Activated CD4-positive, alpha-beta T cell treated with anti-CD3 and anti-CD28 coated beads for 4 hours (primary cell): ENCODE data around the gene FGF8.

Experiments
- DNase-seq, 2 donors: peaks; one replicate each; pipeline ENCODE4 v3.0.0-alpha.2; 2020

FGF8 gene

GRCh38 chr10:101767966-101768790, 7.7 kb downstream of the FGF8 start:
- DNase-seq, result no peak

DNA sequence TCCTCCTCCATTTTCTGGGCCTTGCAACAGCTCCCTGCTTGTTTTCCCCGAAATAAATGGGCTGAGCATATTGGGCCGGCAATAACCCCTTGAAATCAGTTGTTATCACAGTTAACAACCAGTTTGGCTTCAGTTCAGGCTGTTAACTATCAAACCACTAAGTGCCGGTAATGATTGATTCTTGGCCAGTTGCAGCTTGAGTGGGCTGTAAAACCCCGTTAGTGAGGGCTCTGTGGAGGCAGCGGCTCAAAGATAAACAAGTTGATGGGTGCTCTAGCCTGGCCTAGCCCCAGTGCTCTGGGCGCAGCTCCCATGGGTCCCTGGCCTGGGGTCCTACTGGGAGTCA, 8.3 kb downstream of the FGF8 start:
- DNase-seq, result no peak

DNA sequence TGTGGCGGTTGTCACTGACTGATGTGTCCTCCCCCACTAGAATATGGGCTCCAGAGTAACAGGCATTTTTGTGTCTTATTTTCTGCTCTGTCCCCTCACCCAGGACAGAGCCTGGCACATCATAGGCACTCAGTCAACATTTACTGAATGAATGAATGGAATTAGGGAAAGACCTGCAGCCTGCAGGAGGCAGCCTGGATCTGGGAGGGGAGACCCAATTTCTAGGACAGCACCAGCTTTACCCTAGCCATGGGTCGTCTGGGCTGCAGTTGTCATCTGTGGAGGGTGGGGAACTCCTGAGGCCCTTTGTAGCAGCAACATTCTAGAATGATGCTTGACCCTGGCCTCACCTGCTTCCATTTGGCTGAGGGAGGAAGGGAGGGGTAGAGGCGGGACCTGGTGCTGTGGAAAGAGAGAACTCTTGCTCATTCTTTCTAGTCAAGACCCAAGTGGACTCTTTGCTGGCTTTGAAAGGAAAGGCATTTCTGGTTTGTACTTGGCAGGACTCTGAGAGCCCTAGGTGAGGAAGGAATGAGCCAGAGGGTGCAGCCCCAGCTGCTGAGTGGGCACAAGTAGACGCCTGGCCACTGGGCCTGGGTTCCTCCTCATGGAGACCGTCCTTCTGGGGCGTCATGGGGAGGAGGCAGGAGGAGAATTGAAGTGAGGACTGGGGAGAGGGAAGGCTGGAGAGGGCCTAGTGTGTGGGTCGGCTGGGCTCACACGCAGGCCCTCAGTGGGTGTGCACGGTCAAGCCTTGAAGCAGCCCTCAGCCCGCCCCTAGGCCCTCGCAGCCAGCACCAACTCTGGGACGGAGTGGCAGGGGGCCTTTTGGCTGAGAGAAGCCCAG, 8.9 kb downstream of the FGF8 start:
- no peak for DNase-seq

- DNase-seq, result no peak
Observed at GRCh38 chr10:101766306-101766705, 9.6 kb downstream of the FGF8 start.

DNA sequence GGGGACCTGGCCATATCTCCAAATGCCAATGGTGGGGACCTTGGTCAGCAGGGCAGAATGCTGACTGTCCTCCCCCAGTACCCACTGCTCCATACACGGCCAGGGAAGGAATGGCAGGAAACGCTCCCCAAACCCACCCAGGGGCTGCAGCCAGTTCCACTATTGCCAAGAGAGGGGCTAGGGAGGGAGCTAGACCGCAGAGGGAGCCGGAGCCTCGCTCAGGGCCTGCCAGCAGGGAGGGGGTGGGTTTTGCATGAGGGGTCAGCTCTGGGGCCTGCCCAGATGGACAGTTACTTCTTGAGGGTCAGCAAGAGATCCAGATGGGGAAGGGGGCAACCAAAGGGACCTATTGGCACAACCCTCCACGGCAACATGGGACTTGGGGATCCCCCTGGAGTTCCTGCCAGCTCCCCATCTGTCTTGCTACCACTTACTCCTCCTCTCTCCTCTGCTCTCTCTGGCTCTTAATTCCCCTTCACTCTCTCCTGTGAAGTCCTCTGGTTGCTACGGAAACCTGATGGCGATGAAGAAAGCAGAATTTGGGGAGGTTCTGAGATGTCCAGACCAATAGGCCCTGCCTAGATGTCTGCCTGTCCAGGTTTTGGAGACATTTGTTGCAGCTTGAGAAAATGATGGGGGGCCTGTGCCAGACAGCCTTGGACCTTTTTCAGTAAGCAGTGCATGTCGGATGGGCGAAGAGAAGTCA, 12.6 kb downstream of the FGF8 start:
- DNase-seq, result no peak

DNA sequence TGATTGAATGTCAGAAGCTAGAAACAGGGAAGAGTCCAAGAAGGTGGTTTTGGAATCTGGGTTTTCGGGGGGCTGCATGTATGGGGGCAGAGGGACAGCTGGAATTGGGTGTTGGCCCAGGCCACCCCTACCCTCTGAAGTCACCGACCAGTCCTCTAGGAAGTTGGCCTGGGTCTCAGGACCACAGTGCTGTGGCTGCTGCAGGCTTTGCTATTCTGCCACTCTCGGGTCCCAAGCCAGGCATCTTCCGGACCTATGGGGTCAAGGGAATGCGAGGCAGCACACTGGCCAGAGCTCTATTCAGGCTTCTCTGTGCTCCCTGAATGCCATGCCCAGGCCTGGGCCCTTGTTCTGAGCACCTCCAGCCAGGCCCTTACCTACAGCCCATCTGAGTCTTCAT, 13.2 kb downstream of the FGF8 start:
- DNase-seq, result no peak

GRCh38 chr10:101761226-101761625, 14.7 kb downstream of the FGF8 start:
- no peak for DNase-seq

DNA sequence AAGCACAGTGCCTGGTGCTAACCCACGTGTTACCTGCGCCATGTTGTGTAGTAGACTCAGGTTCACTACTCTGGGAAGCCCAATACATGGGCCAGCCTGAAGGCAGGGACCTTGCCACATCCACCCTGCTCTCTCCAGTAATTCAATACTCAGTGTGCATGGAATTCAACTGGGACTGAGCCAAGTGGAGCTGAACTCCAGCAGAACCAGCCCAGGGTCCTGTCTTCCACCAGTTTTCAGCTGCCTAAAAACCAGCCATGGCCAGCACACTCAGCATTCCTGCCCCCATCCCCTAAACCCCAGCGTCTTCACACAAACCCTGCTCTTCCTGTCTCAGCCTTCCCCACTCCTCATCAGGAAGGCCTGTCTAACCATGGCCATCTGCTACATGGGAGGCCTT, 15.4 kb downstream of the FGF8 start:
- no peak for DNase-seq

DNA sequence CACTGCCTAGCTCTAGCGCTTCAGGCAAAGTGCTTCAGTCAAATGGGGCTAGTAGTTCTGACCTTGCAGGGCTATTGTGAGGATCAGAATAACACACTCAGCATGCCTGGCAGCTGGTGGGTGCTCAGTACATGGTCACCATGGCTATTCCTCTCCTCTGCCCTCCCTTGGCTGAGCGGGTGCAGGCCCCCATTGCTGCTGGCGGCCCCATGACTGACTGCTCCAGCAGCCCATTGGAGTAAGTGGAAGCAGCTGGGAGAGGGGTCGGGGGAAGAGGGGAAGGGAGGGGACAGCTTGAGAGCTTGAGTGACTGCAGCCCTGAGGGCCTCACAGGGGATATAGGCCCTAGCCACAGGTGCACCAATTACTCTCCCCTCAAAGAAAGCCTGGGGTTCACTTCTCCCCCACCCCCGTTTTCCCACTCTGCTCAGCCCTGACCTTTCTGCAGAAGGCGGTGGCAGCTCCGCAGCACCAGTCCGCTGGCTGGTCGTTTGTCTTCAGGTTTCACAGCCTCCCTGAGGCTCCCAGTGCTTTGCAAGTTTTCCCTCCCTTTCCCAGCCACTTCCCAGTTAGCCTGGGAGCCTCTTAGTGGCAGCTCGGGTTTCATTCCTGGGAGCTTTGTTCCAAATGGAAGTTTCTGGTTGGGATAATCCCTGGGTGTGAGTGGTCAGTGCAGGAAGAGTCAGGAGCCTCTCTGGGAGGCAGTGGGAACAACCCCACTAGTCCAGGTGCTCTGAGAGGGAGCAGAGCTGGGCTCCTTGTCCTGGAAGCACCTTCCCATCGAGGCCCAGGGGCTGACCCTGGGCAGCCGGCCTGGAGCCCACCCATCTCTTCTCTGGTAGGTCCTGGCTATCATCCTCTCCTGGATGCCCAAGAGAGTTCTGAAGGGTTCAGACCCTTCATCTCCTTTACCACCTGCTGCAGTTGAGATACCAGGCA, 16.3 kb downstream of the FGF8 start:
- DNase-seq, result no peak

DNA sequence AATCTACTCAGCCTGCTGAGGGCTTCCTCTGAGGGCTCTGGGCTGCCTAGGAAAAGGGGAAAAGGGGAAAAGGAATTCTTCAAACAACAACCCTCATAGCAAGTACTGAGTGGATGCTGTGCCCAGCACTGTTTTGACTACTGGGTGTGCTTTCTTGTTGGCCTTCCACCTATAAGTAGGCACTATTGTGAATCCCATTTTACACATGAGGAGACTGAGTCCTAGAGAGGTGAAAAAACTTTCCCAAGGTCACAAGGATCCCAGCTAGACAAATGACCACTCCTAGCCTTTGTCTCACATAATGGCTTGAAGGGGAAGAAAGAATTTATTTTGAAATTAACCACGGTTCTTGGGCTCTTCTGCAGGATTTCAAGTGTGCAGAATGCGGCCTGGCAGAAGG, 17.1 kb downstream of the FGF8 start:
- DNase-seq, result no peak

DNA sequence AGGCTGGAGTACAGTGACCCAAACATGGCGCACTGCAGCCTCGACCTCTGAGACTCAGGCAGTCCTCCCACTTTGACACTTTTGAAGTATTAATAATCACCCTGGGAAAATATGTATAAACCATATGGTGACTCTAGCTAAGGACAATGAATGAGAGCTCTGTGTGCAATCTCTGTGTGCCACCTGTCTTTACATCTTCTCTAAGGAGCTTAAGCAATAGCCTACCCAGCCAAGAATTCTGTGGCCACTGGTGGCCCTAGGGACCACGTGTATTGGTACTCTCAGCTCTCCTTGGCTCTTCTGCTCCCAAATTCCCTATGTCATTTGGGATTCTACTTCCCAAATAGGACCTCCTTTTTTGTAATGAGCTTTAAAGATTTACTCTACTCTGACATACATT, 23.7 kb downstream of the FGF8 start:
- DNase-seq, result no peak

- no peak for DNase-seq
Observed at GRCh38 chr10:101749047-101750016, 26.6 kb downstream of the FGF8 start.

- no peak for DNase-seq
Observed at GRCh38 chr10:101748496-101748895, 27.4 kb downstream of the FGF8 start.

DNA sequence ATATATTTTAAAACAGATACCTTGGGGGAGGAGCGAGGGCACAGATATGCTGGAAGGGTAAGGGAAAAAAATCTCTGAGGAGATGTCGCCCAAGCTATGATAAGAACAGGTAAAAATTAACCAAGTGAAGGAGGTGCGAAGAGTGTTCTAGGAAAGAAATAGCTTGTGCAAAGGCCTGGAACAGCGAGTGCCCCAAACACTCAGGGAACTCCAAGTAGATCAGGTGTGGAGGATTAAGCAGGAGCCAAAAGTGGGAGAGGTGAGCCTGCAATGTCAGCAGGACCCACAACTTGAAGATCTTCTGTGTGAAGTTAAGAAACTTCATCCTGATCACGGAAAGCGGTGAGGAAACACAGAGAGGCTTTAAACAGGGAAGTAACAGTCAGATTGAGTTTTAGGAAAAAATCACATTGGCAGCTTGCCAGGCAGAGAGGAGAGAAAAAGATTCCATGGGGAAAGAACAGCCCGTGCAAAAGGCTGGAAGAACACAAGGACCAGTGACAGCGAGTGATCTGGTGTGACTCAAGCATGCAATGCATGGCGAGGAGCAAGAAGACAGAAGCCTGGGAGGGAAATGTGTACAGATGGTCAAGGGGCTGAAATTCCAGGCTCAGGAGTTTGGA, 30.7 kb downstream of the FGF8 start:
- no peak for DNase-seq

DNA sequence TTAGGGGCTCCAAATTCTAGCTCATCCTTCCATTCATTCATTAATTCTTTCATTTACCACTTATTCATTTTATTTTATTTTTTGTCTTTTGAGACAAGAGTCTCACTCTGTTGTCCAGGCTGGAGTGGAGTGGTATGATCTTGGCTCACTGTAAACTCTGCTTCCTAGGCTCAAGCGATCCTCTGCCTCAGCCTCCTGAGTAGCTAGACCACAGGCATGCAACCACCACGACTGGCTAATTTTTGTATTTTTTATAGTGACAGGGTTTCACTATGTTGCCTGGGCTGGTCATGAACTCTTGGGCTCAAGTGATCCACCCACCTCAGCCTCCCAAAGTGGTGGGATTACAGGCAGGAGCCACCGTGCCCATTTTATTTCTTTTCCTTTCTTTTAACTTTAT, 31.6 kb downstream of the FGF8 start:
- no peak for DNase-seq

DNA sequence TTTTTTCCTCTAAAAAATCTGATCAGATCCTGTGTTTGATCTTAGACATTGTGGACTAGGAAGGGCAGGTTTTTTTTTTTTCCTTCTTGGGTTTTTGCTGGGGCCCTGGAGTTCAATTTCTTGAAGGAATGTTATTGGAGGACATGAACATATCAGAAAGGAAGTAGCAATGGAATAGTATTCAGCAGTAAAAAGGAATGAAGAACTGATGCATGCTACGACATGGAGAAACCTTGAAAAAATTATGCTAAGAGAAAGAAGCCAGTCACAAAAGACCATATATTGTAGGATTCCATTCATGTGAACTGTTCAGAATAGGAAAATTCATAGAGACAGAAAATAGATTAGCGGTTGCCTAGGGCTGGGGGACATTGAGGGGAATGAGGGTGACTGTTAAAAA, 34.0 kb downstream of the FGF8 start:
- no peak for DNase-seq

- no peak for DNase-seq
Observed at GRCh38 chr10:101736666-101737065, 39.2 kb downstream of the FGF8 start.

- DNase-seq, result no peak
Observed at GRCh38 chr10:101732096-101732495, 43.8 kb downstream of the FGF8 start.

GRCh38 chr10:101726115-101726387, 49.9 kb downstream of the FGF8 start:
- no peak for DNase-seq

- DNase-seq, result no peak
Observed at GRCh38 chr10:101725296-101726114, 50.4 kb downstream of the FGF8 start.
